ENCODE results near the gene STIM2.

DNA sequence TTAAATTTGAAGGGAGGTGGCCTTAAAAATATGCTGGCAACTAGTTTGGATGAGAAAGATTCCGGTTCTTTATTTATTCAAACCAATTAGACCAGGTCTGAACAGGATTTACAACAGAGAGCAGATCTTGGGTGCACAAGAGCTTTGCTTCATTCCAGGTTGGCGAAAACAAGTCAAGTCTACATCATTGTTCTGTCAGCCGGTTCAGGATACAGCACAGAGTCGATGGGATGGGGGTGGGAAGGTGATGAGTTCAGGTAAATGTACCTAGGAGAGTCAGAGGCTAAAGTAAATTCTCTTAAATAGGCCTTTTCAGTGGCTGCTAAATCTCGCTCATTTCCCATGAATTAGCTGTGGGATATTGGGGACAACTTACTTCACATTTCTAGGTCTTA lies 882 bp upstream of the STIM2 start:
- no peak for TF ChIP-seq FOXP2 (optimal IDR thresholded peaks at IDR 0.05; ENCODE audit: control extremely low read depth, extremely low read length, insufficient read depth)
- no peak for TF ChIP-seq EZH2 (IDR thresholded peaks at IDR 0.05)

Measured in SK-N-MC (cell line).